Rectal smooth muscle tissue (tissue), 1 donor: ENCODE data around the gene GNA15.

Experiments used
- H3K27ac ChIP-seq: one replicate; pipeline ENCODE4 v1.7.0; 2013; ENCODE audit warnings: low read depth, low read length, inconsistent platforms
- H3K27me3 ChIP-seq: one replicate; pipeline ENCODE4 v1.7.0; 2013; ENCODE audit warnings: low read length; ENCODE audit not compliant: control insufficient read depth, insufficient read depth
- H3K36me3 ChIP-seq: one replicate; pipeline ENCODE4 v1.7.0; 2013; ENCODE audit warnings: low read length; ENCODE audit not compliant: control insufficient read depth, insufficient read depth
- H3K4me1 ChIP-seq: one replicate; pipeline ENCODE4 v1.7.0; 2013; ENCODE audit warnings: low read length; ENCODE audit not compliant: control insufficient read depth, insufficient read depth
- H3K4me3 ChIP-seq: one replicate; pipeline ENCODE4 v1.7.0; 2013; ENCODE audit warnings: low read length
- H3K9ac ChIP-seq: one replicate; pipeline ENCODE4 v1.7.0; 2013; ENCODE audit warnings: low read length

The GNA15 gene

DNA sequence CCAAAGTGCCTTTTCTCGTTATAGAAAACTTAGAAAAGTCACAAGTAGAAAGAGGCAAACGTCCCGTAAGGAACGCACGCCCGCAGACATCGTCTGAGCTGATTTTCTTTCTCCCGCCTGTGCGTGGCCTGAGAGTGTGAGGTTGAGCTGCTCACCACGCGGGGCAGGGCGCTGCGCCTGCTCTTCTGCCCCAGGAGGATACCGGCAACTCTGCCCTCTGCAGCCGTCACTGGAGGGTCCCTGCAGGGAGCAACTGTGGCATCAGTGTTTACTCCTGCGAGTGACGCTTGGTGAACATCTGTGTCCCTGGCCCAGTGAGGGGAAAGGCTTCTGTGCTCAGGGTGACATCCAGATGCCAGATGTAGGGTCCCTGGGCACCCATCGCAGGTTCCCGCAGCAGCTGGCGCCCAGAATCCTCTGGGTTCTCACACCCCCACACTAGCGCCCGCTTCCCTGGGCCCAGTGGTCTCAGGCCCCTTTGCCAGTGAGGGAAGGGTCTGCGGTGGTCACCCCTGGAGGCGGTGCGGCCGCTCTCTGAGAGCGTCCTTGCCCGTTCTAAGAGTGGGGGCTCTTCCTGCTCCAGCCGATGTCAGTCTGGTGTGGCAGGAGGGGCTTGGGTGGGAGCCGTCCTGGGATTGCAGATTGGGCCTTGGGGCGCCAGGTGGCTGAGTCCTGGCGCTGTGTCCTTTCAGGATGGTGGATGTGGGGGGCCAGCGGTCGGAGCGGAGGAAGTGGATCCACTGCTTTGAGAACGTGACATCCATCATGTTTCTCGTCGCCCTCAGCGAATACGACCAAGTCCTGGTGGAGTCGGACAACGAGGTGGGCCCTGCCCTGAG, 17.4 kb upstream of the GNA15 start:
- no peak overlapping the region for H3K4me3 ChIP-seq
- no peaks in the 10 kb centered on the region for H3K27me3 ChIP-seq
- H3K36me3 ChIP-seq: peaks cover 8% of the 10 kb centered on the region
- H3K4me1 ChIP-seq: no peaks in the 10 kb centered on the region
- no peak overlapping the region for H3K27ac ChIP-seq
- H3K9ac ChIP-seq: no peak overlapping the region

DNA sequence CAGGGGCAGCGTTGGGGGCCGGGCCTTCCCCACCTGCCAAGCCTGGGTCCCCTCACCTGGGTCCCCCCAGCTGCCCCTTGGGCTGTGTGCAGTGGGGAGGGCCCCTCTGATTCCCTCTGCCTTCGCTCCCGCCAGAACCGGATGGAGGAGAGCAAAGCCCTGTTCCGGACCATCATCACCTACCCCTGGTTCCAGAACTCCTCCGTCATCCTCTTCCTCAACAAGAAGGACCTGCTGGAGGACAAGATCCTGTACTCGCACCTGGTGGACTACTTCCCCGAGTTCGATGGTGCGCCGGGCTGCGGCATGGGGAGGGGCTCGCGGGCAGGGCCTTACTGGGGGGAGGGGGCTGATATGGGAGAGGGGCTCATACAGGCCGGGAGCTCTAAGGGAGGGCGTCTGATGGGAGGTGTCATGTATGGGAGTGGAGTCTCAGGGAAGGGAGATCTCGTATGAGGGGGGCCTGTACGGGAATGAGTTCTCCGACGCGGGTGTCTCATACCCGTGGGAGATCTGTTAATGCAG, 16.7 kb upstream of the GNA15 start:
- H3K36me3 ChIP-seq: peaks cover 8% of the 10 kb centered on the region
- H3K27ac ChIP-seq: no peak overlapping the region
- no peaks in the 10 kb centered on the region for H3K4me1 ChIP-seq
- H3K9ac ChIP-seq: no peak overlapping the region
- H3K27me3 ChIP-seq: no peaks in the 10 kb centered on the region
- no peak overlapping the region for H3K4me3 ChIP-seq

DNA sequence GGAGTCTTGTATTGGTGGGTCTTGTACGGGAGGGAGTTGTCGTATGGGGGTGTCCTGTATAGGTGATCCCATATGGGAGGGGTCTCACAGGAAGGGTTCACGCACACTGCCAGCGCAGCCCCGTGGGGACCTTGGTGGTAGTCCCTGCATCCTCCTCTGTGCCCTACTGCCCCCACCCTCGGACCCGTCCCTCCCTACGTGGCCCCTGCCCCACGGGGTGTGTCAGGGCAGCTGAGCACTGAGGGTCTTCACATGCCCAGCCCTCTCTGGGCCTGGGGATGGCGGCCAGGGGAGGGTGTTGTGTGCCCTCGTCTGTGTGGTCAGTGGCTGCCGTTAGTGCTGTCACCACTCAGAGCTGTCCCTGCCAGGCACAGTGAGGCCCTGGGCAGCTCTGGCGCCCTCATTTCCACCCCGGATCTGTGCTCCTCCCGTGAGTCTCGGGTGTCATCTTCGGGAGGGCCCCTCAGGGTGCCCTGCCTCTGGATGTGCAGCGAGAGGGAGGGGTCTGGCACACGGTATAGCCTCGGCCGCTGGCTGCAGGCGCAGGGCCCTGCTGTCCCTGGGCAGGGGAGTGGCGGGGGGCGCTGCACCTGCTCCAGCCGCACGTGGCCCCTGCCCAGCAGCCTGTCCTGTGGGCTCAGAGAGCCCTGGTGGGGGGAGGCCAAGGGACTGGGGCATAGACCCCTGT, 16.0 kb upstream of the GNA15 start:
- Histone ChIP-seq H3K4me3 (no peak overlapping the region), H3K36me3 (peaks cover 8% of the 10 kb centered on the region), H3K27ac (no peak overlapping the region), H3K4me1 (no peaks in the 10 kb centered on the region), H3K9ac (no peak overlapping the region), H3K27me3 (no peaks in the 10 kb centered on the region)

DNA sequence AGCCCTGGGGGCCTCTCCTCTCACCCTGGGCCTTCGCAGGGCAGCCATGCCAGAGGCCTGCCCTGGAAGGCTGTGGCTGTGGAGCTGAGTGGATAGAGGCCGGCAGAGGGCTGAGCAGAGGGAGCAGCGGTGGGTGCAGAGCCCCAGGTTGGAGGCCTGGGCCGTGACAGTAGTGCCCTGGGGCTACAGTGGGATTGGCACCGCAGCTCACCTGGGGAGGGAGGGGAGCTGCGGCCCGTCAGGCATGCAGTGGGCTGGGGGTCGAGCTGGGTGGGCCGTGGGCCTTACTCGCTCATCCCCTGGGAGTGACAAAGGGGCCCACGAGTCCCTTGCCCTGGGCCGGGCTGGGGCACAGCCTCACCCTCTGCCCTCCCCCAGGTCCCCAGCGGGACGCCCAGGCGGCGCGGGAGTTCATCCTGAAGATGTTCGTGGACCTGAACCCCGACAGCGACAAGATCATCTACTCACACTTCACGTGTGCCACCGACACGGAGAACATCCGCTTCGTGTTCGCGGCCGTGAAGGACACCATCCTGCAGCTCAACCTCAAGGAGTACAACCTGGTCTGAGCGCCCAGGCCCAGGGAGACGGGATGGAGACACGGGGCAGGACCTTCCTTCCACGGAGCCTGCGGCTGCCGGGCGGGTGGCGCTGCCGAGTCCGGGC, 15.1 kb upstream of the GNA15 start:
- H3K4me3 ChIP-seq: no peak overlapping the region
- H3K36me3 ChIP-seq: peaks cover 8% of the 10 kb centered on the region
- H3K9ac ChIP-seq: no peak overlapping the region
- no peaks in the 10 kb centered on the region for H3K27me3 ChIP-seq
- H3K4me1 ChIP-seq: no peaks in the 10 kb centered on the region
- no peak overlapping the region for H3K27ac ChIP-seq

DNA sequence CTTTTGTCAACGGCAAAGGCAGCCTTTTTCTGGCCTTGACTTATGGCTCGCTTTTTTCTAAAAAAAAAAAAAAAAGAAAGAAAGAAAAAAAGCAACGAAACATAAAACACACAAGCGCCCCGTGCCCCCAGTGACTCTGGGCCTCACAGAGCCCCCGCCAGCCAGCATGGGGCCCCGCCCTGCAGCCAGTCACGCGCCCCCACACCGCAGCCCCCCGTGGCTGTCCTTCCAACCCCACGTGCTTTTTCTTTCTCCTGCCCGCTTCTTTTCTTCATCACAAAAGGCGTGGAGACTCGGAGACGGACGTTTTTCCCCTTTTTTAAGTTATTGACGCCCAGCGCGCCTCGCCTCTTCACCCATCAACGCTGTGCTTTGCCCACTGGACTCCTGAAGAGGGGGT, 14.4 kb upstream of the GNA15 start:
- Histone ChIP-seq H3K27me3 (no peaks in the 10 kb centered on the region), H3K36me3 (peaks cover 8% of the 10 kb centered on the region)

DNA sequence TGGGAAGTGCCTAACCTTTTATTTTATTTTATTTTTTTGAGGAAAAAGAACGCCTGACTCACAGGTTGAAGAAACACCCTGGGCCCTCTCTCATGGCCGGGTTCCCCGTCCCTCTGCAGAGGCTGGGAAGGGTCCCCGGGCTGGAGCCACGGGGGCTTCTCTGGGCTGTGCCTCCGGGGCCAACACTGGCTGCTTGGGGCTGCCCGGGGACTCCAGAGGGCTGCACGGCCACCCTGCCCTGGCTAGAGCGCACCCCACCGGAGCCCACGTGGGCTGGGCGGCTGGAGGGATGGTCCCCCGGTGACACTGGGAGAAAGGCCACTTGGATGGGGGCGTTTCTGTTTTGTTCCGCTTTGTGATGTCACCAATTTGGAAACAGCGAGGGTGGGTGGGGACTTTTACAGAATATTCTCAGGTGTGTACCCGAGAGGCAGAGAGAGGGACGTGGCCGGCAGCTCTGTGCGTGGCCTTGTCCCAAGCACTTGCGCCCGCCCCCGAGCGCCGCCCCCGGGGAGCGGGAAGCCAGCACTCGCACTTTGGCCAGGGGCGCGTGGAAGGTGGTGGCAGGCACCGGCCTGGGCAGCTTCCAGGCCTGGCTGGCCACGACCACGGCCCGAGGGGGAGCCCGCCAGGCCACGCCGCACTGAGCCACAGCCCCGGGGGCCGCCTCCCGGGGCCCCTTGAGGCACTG, 13.9 kb upstream of the GNA15 start:
- Histone ChIP-seq H3K27me3 (no peaks in the 10 kb centered on the region), H3K36me3 (peaks cover 8% of the 10 kb centered on the region), H3K4me1 (no peaks in the 10 kb centered on the region), H3K9ac (no peak overlapping the region), H3K4me3 (no peak overlapping the region), H3K27ac (no peak overlapping the region)

More for the DNA sequence above, 14.4 kb upstream of the GNA15 start:
- no peak overlapping the region for H3K27ac ChIP-seq
- H3K4me1 ChIP-seq: no peaks in the 10 kb centered on the region
- H3K9ac ChIP-seq: no peak overlapping the region
- H3K4me3 ChIP-seq: no peak overlapping the region

DNA sequence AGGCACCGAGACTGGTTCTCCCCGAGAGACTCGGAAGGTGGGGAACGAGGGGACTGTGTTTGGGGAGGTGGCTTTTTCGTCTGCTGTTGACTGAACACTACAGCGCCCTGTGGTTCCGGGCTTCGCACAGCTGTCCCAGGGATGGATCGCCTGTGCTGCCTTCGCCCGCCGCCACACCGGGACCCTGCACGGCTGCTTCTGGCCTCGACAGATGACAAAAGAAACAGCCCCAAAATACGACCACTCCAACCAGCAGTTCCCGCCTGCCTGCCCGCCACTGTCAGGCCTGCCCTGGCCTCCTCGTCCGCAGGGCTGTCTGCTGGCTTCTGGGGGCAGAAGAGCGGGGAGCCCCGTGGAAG, 13.3 kb upstream of the GNA15 start:
- Histone ChIP-seq H3K36me3 (peaks cover 8% of the 10 kb centered on the region), H3K4me3 (no peak overlapping the region), H3K4me1 (no peaks in the 10 kb centered on the region), H3K27ac (no peak overlapping the region), H3K27me3 (no peaks in the 10 kb centered on the region), H3K9ac (no peak overlapping the region)

DNA sequence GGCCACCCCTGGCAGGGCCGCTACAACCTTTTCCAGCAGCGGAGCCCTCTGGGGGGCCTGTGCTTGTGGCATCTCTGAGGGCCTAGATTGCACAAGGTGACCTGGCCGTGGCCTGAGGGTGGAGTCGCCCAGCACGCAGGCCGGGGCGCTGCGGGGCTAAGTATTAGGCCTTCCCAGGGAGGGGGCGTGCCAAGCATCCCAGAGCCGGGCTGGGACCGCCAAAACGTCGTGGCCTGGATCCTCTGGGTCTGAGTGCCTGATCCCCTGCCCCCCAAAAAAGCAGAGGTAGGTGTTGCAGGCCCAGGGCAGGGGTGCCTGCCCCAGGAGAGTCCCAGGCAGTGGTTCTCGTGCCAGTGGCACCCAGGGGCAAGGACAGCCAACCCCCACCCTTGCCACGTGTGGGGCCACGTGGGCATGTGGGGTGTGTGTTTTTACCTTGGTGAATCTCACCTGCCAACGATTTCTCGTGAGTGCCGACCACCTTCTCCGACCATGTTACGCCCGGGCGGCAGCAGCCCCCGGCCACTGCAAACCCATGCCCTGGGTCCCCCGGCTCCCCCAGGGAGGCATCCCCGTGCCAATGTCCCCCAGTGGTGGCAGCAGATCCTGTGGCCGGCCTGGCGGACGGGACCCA, 12.6 kb upstream of the GNA15 start:
- Histone ChIP-seq H3K27ac (no peak overlapping the region), H3K36me3 (peaks cover 6% of the 10 kb centered on the region), H3K4me3 (no peak overlapping the region), H3K9ac (no peak overlapping the region), H3K4me1 (no peaks in the 10 kb centered on the region), H3K27me3 (no peaks in the 10 kb centered on the region)

DNA sequence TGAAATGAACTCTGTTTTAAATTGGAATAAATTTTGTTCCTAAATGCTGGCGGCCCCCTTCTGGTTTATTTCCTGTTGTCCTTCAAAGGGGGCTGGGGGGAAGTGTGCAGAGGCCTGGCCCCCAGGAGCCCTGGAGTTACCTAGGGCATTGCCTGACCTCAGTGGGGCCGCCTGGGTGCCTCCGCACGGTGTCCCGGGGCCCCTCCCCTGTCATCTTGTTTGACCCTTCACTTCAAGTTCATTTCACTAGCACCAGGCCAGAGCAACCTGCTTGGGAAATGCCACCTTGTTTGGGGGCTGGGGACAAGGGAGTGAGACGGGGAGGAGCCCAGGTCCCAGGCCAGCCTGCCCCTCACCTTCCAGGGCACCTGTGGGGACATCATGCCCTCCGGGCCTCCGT, 11.9 kb upstream of the GNA15 start:
- Histone ChIP-seq H3K9ac (no peak overlapping the region), H3K27ac (no peak overlapping the region), H3K4me1 (no peaks in the 10 kb centered on the region), H3K4me3 (no peak overlapping the region), H3K27me3 (no peaks in the 10 kb centered on the region), H3K36me3 (peaks cover 3% of the 10 kb centered on the region)

DNA sequence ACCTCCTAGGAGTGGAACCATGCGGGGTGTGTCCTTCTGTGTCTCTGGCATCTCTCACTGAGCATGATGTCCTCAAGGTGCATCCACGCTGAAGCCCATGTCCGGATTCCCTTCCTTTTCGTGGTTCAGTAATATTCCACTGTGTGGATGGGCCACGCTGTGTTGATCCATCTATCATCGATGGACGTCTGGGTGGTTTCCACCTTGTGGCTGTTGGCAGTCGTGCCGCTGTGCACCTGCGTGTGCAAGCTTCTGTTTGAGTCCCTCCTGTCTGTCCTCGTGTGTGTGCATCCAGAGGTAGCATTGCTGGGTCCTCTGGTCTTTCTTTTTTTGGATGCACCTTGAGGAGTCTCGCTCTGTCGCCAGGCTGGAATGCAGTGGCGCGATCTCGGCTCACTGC, 11.2 kb upstream of the GNA15 start:
- Histone ChIP-seq H3K9ac (no peak overlapping the region), H3K36me3 (peaks cover 2% of the 10 kb centered on the region), H3K27me3 (no peaks in the 10 kb centered on the region), H3K4me3 (no peak overlapping the region), H3K27ac (no peak overlapping the region), H3K4me1 (no peaks in the 10 kb centered on the region)

DNA sequence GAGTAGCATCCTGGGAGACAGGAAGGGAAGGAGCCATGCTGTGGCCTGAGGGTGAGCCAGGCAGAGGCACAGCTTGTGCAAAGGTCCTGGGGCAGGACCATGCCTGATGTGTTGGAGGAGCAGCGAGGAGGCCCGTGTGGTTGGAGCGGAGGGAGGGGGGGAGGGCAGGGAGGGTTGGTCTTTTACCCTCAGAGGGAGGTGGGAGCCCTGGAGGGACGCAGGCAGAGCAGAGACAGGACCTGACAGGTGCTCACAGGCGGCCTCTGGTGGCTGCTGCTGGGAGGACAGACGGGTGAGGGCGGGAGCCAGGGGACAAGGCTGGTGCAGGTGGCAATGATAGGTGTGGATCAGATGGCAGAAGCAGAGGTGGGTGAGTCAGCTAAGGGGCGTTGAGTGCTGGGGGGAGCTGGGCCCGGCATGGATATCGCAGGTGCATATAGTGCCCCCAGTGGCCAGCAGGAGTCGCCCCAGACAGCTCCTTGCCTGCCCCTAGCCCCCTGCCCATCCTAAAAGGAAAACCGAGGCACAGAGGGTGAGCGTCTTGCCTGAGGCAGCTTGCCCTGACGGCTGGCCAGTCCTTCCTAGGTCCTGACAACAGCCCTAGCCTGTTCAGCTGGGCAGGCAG, 9.8 kb upstream of the GNA15 start:
- Histone ChIP-seq H3K27ac (no peak overlapping the region), H3K9ac (no peak overlapping the region), H3K4me3 (no peak overlapping the region), H3K27me3 (no peaks in the 10 kb centered on the region), H3K36me3 (no peaks in the 10 kb centered on the region), H3K4me1 (no peaks in the 10 kb centered on the region)
